Peyer's patch (tissue), 4 donors: ENCODE results near the gene ADAM30. TPM values are rescaled to one million over a fixed set of nuclear protein-coding genes. Genes with fewer than 3 reads are reported as not detected.
"Not testable (repeated sequence)": the region's sequence is repeated elsewhere in the genome, so short reads cannot be mapped to it uniquely, and the experiment has no call there.

ENCODE experiments used
- DNase-seq, 3 donors: peaks; one replicate each; pipeline ENCODE4 v3.0.0-alpha.2; 2017 to 2019
- H3K27ac ChIP-seq, 4 donors: fragments of 200-600 bp; sonication (generic); one replicate each; pipeline ENCODE4 v1.5.1; 2016 to 2019
- H3K27me3 ChIP-seq, 2 donors: fragments of 200-600 bp; sonication (generic); one replicate each; pipeline ENCODE4 v1.5.1; 2019
- H3K36me3 ChIP-seq, 3 donors: fragments of 200-600 bp; sonication (generic); one replicate each; pipeline ENCODE4 v1.5.1; 2016 to 2019
- H3K4me1 ChIP-seq, 4 donors: fragments of 200-600 bp; sonication (generic); one replicate each; pipeline ENCODE4 v1.5.1; 2016 to 2019
- H3K4me3 ChIP-seq, 4 donors: fragments of 200-600 bp; sonication (generic); 1 replicate in 3 of 4; 2 replicates in 1 of 4; pipeline ENCODE4 v1.5.1; 2016 to 2019; ENCODE audit warnings: mild to moderate bottlenecking in 1 of 4
- H3K9me3 ChIP-seq, 4 donors: fragments of 200-600 bp; sonication (generic); one replicate each; pipeline ENCODE4 v1.5.1; 2016 to 2019; ENCODE audit warnings: mild to moderate bottlenecking in 1 of 4
- CTCF ChIP-seq, 6 experiments: fragments of 450-650 bp in 4 of 6; fragments of 200-600 bp in 2 of 6; sonication (generic) in 1 of 6; IDR thresholded peaks; one replicate each; pipeline ENCODE4 v1.5.1; 2017 to 2019; ENCODE audit warnings: antibody characterized with exemption in 6 of 6, mild to moderate bottlenecking in 3 of 6, moderate library complexity in 1 of 6
- POLR2A ChIP-seq, 2 donors: fragments of 450-650 bp; IDR thresholded peaks; one replicate each; pipeline ENCODE4 v1.5.1; 2017; ENCODE audit warnings: antibody characterized with exemption in 2 of 2, mild to moderate bottlenecking in 2 of 2, moderate library complexity in 2 of 2
- total RNA-seq, 4 donors: library from RNA; depleted of rRNA; stranded (reverse); fragments of >200 nt; gene quantifications; one replicate each; pipeline ENCODE4 v1.1.0, GENCODE V29; 2016

The ADAM30 gene
- total RNA-seq, 4 donors from 2014 or later = not detected

GRCh38 chr1:119865627-119866026 lies 30.7 kb downstream of the ADAM30 start:
- no peak for TF ChIP-seq POLR2A (IDR thresholded peaks at IDR 0.05)
- TF ChIP-seq CTCF (IDR thresholded peaks at IDR 0.05) = no peak
- DNase-seq = no peak
- no peak overlapping the region for H3K4me3 ChIP-seq

GRCh38 chr1:119862276-119862675 lies 34.0 kb downstream of the ADAM30 start:
- Histone ChIP-seq H3K36me3 (no peaks in the 10 kb centered on the region), H3K9me3 (no peaks in the 10 kb centered on the region), H3K27ac (no peak overlapping the region), H3K4me3 (no peak overlapping the region), H3K27me3 (no peaks in the 10 kb centered on the region), H3K4me1 (peaks cover 0 to 21% (median 0%) of the 10 kb centered on the region in 4 donors)
- no peak for DNase-seq
- TF ChIP-seq POLR2A (IDR thresholded peaks at IDR 0.05) = no peak
- TF ChIP-seq CTCF (IDR thresholded peaks at IDR 0.05) = no peak

More at GRCh38 chr1:119865627-119866026, 30.7 kb downstream of the ADAM30 start:
- Histone ChIP-seq H3K27me3 (no peaks in the 10 kb centered on the region), H3K4me1 (peaks cover 0 to 10% (median 0%) of the 10 kb centered on the region in 4 donors), H3K36me3 (no peaks in the 10 kb centered on the region), H3K9me3 (no peaks in the 10 kb centered on the region), H3K27ac (no peak overlapping the region)

- no peak for TF ChIP-seq POLR2A (IDR thresholded peaks at IDR 0.05)
- no peak for TF ChIP-seq CTCF (IDR thresholded peaks at IDR 0.05)
- no peak for DNase-seq
- Histone ChIP-seq H3K4me1 (peaks cover 0 to 21% (median 0%) of the 10 kb centered on the region in 4 donors), H3K36me3 (no peaks in the 10 kb centered on the region), H3K4me3 (no peak overlapping the region), H3K27ac (peak overlapping the region in 1 of 4 donors; percentile 9), H3K27me3 (no peaks in the 10 kb centered on the region), H3K9me3 (no peaks in the 10 kb centered on the region)
These were observed 34.8 kb downstream of the ADAM30 start for GRCh38 chr1:119861547-119861946.

- peaks cover 0 to 21% (median 0%) of the 10 kb centered on the region in 4 donors for H3K4me1 ChIP-seq
- no peak overlapping the region for H3K4me3 ChIP-seq
- DNase-seq = no peak
- H3K27me3 ChIP-seq = no peaks in the 10 kb centered on the region
- H3K36me3 ChIP-seq = no peaks in the 10 kb centered on the region
- H3K9me3 ChIP-seq = no peaks in the 10 kb centered on the region
- no peak overlapping the region for H3K27ac ChIP-seq
- TF ChIP-seq CTCF (IDR thresholded peaks at IDR 0.05) (no peak), POLR2A (IDR thresholded peaks at IDR 0.05) (no peak)
These were observed 36.7 kb downstream of the ADAM30 start for GRCh38 chr1:119859647-119860046.

GRCh38 chr1:119858556-119859214 lies 37.6 kb downstream of the ADAM30 start:
- not testable (repeated sequence) for H3K27ac ChIP-seq, H3K9me3 ChIP-seq, DNase-seq, H3K27me3 ChIP-seq, H3K4me3 ChIP-seq, H3K36me3 ChIP-seq
- H3K4me1 ChIP-seq = peaks cover 0 to 21% (median 0%) of the 10 kb centered on the region in 4 donors

- Histone ChIP-seq H3K27me3 (no peaks in the 10 kb centered on the region), H3K9me3 (no peaks in the 10 kb centered on the region), H3K27ac (no peak overlapping the region), H3K36me3 (no peaks in the 10 kb centered on the region), H3K4me3 (no peak overlapping the region), H3K4me1 (peaks cover 0 to 21% (median 0%) of the 10 kb centered on the region in 4 donors)
- TF ChIP-seq POLR2A (IDR thresholded peaks at IDR 0.05) (no peak), CTCF (IDR thresholded peaks at IDR 0.05) (no peak)
- DNase-seq = no peak
These were observed 38.2 kb downstream of the ADAM30 start for GRCh38 chr1:119858126-119858525.
